Measurements from ENCODE around the gene MYMK. TPM values are rescaled to one million over a fixed set of nuclear protein-coding genes. Genes with fewer than 3 reads are reported as not detected.

Gene MYMK
- polyA plus RNA-seq, 3 donors: 0.30 TPM; not detected in 2

- no peak for DNase-seq (ENCODE audit: extremely low read depth in 1 of 11, low read depth in 9 of 11, low spot score in 4 of 11)
These were observed 12.2 kb downstream of the MYMK start for GRCh38 chr9:133512253-133513213.

- no peak for DNase-seq (ENCODE audit: extremely low read depth in 1 of 11, low read depth in 9 of 11, low spot score in 4 of 11)
These were observed 13.2 kb downstream of the MYMK start for GRCh38 chr9:133511607-133512006.

GRCh38 chr9:133510926-133511505, 13.7 kb downstream of the MYMK start:
- no peak for DNase-seq (ENCODE audit: extremely low read depth in 1 of 11, low read depth in 9 of 11, low spot score in 4 of 11)

GRCh38 chr9:133509179-133510083, 15.3 kb downstream of the MYMK start:
- DNase-seq (ENCODE audit: extremely low read depth in 1 of 11, low read depth in 9 of 11, low spot score in 4 of 11): peak in 7 of 11 donors; percentile 56 to 80 (median 70)

GRCh38 chr9:133508046-133508445, 16.7 kb downstream of the MYMK start:
- DNase-seq (ENCODE audit: extremely low read depth in 1 of 11, low read depth in 9 of 11, low spot score in 4 of 11): no peak

GRCh38 chr9:133507246-133507965, 17.4 kb downstream of the MYMK start:
- DNase-seq (ENCODE audit: extremely low read depth in 1 of 11, low read depth in 9 of 11, low spot score in 4 of 11): no peak

GRCh38 chr9:133506653-133507038, 18.1 kb downstream of the MYMK start:
- DNase-seq (ENCODE audit: extremely low read depth in 1 of 11, low read depth in 9 of 11, low spot score in 4 of 11): no peak

- DNase-seq (ENCODE audit: extremely low read depth in 1 of 11, low read depth in 9 of 11, low spot score in 4 of 11): no peak
These were observed 18.7 kb downstream of the MYMK start for GRCh38 chr9:133505901-133506652.

- no peak for DNase-seq (ENCODE audit: extremely low read depth in 1 of 11, low read depth in 9 of 11, low spot score in 4 of 11)
These were observed 19.5 kb downstream of the MYMK start for GRCh38 chr9:133505186-133505830.

GRCh38 chr9:133502112-133502511, 22.6 kb downstream of the MYMK start:
- DNase-seq (ENCODE audit: extremely low read depth in 1 of 11, low read depth in 9 of 11, low spot score in 4 of 11): no peak

GRCh38 chr9:133499892-133500270, 24.9 kb downstream of the MYMK start:
- no peak for DNase-seq (ENCODE audit: extremely low read depth in 1 of 11, low read depth in 9 of 11, low spot score in 4 of 11)

GRCh38 chr9:133499132-133499891, 25.4 kb downstream of the MYMK start:
- DNase-seq (ENCODE audit: extremely low read depth in 1 of 11, low read depth in 9 of 11, low spot score in 4 of 11): peak in 1 of 11 donors; percentile 53

GRCh38 chr9:133496861-133497842, 27.6 kb downstream of the MYMK start:
- DNase-seq (ENCODE audit: extremely low read depth in 1 of 11, low read depth in 9 of 11, low spot score in 4 of 11): no peak

- no peak for DNase-seq (ENCODE audit: extremely low read depth in 1 of 11, low read depth in 9 of 11, low spot score in 4 of 11)
These were observed 29.1 kb downstream of the MYMK start for GRCh38 chr9:133495327-133496293.
